RCC 7860 (cell line): Measurements from ENCODE around the gene JUNB.

Source experiments
- DNase-seq: peaks from one replicate; pipeline ENCODE4 v3.0.0-alpha.2; 2015; ENCODE audit warnings: low spot score
- FAIRE-seq: peaks from 2 replicates; lab custom pipeline; 2012; peaks lifted over from hg19 to GRCh38; lab: Jason Lieb, UNC

The JUNB gene

GRCh38 chr19:12773571-12773970, 17.7 kb upstream of the JUNB start:
- DNase-seq (no peak), FAIRE-seq (no peak)

GRCh38 chr19:12774588-12775555, 16.4 kb upstream of the JUNB start, which contains the start of gene HOOK2:
Gene HOOK2, minus strand, starts transcription at chr19:12775552. Its CDS starts 103 bp downstream, at chr19:12775449.
- DNase-seq (no peak), FAIRE-seq (no peak)

DNA sequence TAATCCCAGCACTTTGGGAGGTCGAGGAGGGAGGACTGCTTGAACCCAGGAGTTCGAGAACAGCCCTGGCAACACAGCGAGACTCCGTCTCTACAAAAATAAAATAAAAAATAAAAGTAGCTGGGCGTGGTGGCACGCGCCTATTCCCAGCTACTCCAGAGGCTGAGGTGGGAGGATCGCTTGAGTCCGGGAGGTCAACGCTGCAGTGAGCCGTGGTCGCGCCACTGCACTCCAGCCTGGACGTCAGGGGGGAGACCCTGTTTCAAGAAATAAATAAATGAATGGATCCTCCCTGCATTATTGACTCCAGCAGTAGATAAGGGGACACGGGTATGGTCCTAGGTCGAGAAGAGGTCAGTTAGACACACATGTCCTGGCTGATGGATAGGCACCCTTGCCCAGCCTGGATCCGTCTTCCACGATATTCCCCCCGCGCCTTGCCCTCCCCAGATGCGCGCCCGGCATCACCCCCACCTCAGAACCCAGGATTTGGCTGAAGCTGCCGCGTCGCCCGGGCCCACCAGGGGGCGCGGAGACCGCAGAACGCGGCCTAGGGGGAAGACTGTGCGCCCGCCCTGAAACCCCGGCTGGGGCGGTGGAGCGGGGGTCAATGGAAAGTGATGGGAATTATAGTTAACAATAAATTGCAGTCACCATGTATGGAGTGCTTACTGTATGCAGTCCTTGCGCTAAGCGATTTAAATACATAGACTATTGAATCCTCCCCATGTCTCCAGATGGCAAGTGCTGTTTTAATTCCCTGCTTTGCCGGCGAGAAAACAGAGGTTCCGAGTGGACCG, 13.9 kb upstream of the JUNB start:
- FAIRE-seq (no peak), DNase-seq (peak; percentile 59)

GRCh38 chr19:12778017-12778904, 13.0 kb upstream of the JUNB start:
- DNase-seq = peak; percentile 51
- no peak for FAIRE-seq

DNA sequence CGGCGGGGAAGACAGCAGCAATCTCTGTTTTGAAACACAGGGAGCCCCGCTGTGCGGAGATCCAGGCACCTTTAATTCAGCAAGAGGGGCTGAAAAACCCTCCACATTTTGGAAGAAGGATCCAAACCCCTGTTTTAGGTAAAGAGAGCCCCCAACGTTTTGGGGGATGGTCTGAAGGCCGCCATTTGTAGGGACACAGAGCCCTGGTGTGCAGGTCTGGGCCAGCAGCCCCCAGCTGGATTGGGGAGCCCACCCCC, 12.5 kb upstream of the JUNB start:
- DNase-seq (no peak), FAIRE-seq (no peak)

GRCh38 chr19:12779162-12779993, 11.9 kb upstream of the JUNB start:
- DNase-seq (peak; percentile 70), FAIRE-seq (peak; percentile 33)

DNA sequence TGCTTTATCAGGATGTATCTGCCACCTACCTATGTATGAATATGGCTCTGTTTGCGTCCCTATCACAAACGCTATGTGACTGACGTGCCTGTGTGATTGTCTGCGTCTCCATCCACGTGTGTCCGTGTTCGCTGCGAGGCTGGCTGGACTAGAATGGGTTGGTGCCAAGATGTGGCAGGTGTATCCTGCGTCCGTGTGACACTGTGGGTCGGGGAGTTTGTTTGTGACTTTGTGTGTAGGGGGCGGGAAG, 9.2 kb upstream of the JUNB start:
- DNase-seq (no peak), FAIRE-seq (no peak)

DNA sequence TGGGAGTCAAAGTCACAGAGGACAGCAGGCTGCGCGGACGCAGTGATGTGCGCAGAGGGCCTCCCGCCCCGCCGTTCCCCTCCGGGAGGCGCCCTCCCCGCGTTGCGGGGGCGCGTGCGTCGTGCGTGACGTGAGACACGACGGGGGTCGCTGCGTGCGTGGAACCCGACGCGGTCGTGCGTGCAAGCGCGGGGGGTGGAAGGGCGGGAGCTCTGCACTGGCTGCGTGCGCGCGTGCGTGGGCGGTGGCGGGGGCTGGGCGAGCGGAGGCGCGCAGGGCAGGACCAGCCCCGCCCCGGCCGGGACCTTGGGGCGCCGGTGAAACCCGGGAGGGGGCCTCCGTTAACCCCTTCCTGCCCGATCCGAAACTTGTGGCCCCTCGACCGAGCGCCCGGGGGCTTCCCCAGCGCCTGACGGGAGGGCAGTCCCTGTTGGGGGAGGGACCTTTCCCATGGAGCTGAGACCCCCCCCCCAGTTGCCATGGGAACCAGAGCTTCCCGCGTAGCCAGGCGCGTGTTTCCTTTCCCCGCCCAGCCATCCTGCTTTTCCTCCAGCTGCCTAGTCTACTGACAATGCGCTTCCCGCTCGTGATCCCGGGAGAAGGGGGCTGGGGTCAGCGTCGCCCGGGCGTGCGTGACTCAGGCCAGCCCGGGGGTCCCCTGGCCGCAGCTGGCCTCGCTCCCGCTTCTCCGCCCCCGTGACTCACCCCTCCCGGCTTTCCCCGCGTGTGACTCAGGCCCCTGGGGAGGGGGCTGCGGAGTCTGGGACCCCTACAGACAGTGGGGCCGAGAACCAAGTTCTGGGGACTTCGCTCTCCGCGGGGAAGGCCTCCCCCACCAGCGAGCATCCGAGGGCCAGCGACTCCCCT, 8.6 kb upstream of the JUNB start:
- FAIRE-seq (no peak), DNase-seq (peak; percentile 87)

- FAIRE-seq = no peak
- no peak for DNase-seq
Observed at GRCh38 chr19:12783291-12783848, 7.9 kb upstream of the JUNB start.

DNA sequence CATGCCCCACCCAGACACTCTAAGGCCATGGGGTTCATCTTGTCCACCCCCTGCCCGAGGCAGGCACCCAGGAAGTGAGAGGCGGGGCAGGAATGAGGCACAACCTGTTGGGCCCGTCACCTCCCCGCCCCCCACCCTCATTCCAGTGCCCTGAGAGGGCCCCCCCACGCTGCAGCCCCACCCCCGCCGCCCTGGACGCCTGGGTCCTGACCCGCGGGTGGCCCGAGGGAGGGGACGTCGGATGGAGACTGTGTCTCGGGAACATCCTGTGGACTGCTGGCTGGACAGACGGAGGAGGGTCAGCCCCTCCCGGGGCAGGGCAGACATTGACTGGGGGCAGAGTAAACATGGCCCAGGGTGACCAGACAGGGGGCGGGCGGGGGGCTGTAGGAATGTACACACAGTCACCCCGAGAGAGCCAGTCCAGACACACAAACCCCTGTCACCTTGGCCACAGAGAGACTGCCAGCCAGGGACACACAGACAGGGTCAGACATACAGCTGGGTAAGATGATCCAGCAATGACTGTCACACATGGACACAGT, 7.4 kb upstream of the JUNB start:
- DNase-seq (peak; percentile 74), FAIRE-seq (no peak)

GRCh38 chr19:12784394-12784870, 6.9 kb upstream of the JUNB start:
- DNase-seq (no peak), FAIRE-seq (no peak)

DNA sequence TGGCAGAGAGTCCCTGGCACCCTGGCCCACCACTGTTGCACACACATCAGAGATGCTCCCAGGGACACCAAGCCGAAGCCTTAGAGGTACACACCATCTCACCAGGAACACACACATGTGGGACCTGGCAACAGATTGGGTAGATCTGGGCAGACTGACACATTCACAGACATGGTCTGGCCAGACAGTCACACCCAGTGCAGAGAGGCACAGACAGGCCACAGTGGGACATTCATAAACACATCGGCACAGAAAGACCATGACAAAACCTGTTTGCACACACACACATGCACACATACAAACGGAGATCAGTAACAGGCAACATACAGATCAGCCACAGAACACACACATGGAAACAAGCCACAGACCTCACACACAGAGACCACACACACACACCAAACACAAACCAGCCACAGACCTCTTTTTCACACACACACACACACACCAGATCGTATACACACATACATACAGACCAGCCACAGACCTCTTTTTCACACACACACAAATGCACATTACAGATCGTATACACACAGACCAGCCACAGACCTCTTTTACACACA, 6.3 kb upstream of the JUNB start:
- no peak for FAIRE-seq
- DNase-seq = no peak

- no peak for FAIRE-seq
Observed at GRCh38 chr19:12785431-12786031, 5.8 kb upstream of the JUNB start.

GRCh38 chr19:12786141-12786870, 5.0 kb upstream of the JUNB start:
- no peak for DNase-seq

More at GRCh38 chr19:12785431-12786031, 5.8 kb upstream of the JUNB start:
- DNase-seq = no peak

DNA sequence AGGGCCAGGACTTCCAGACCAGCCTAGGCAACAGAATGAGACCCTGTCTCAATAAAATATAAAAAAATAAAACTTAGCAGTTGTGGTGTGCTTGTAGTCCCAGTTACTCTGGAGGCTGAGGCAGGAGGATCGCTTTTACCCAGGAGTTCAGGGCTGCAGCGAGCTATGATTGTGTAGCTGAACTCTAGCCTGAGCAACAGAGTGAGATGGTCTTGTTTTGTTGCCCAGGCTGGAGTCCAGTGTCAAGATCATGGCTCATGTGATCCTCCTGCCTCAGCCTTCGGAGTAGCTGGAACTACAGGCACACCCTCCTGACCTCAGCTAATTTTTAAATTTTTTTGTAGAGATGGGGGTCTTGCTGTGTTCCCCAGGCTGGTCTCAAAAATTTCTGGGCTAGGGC, 4.3 kb upstream of the JUNB start:
- FAIRE-seq (no peak), DNase-seq (no peak)

More at GRCh38 chr19:12786141-12786870, 5.0 kb upstream of the JUNB start:
- FAIRE-seq = no peak

DNA sequence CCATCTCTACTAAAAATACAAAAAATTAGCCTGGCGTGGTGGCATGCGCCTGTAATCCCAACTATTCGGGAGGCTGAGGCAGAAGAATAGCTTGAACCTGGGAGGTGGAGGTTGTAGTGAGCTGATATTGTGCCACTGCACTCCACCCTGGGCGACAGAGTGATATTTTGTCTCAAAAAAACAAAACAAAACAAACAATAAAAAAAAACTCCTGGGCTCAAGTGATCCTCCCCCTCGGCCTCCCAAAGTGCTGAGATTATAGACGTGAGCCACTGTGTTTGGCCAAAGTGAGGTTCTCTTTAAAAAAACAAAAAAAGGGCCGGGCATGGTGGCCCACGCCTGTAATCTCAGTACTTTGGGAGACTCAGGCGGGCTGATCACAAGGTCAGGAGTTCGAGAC, 3.8 kb upstream of the JUNB start:
- DNase-seq = no peak
- FAIRE-seq = no peak

GRCh38 chr19:12788042-12788681, 3.1 kb upstream of the JUNB start:
- no peak for FAIRE-seq
- no peak for DNase-seq
